Thymus (tissue), 14 donors: Measurements from ENCODE around the gene SLC41A3. TPM values are rescaled to one million over a fixed set of nuclear protein-coding genes. Genes with fewer than 3 reads are reported as not detected.

Source experiments
- DNase-seq, 9 donors: peaks; one replicate each; pipeline ENCODE4 v3.0.0-alpha.2; 2013; ENCODE audit warnings: low spot score in 9 of 9, low read depth in 6 of 9, missing footprints in 1 of 9
- H3K27ac ChIP-seq, 2 donors: one replicate each; pipeline ENCODE4 v1.5.1; 2013; ENCODE audit warnings: control low read depth in 1 of 2, low read depth in 1 of 2, low read length in 1 of 2, mild to moderate bottlenecking in 1 of 2, moderate library complexity in 1 of 2
- H3K27me3 ChIP-seq, 2 donors: one replicate each; pipeline ENCODE4 v1.5.1; 2013; ENCODE audit warnings: low read length in 1 of 2; ENCODE audit not compliant: control insufficient read depth in 2 of 2, insufficient read depth in 1 of 2
- H3K36me3 ChIP-seq, 2 donors: one replicate each; pipeline ENCODE4 v1.5.1; 2013; ENCODE audit warnings: low read length in 1 of 2, mild to moderate bottlenecking in 1 of 2, moderate library complexity in 1 of 2; ENCODE audit not compliant: control insufficient read depth in 2 of 2, insufficient read depth in 2 of 2
- H3K4me1 ChIP-seq, 2 donors: one replicate each; pipeline ENCODE4 v1.5.1; 2013; ENCODE audit warnings: low read length in 2 of 2; ENCODE audit not compliant: control insufficient read depth in 2 of 2, insufficient read depth in 2 of 2
- H3K4me3 ChIP-seq, 2 donors: one replicate each; pipeline ENCODE4 v1.5.1; 2013; ENCODE audit warnings: low read length in 2 of 2, control low read depth in 1 of 2, mild to moderate bottlenecking in 1 of 2
- H3K9me3 ChIP-seq, 2 donors: one replicate each; pipeline ENCODE4 v1.5.1; 2013; ENCODE audit warnings: low read length in 1 of 2, mild to moderate bottlenecking in 1 of 2; ENCODE audit not compliant: control insufficient read depth in 2 of 2, insufficient read depth in 1 of 2
- WGBS: extraction: QIAGEN DNeasy Blood & Tissue Kit; methylation state at CpG from one replicate; pipeline ENCODE4 v1.1.7; 2013; 5-methylcytosine and 5-hydroxymethylcytosine counted together
- long read RNA-seq, 10 donors: transcript quantifications; one replicate each; lab custom pipeline, GENCODE V29; 2026
- polyA plus RNA-seq: library from polyadenylated mRNA; stranded (reverse); fragments of 200-250 nt; gene quantifications from one replicate; pipeline ENCODE4 v1.2.3, GENCODE V29; 2013
- total RNA-seq: library from RNA; stranded (reverse); fragments of 120-200 nt; gene quantifications from one replicate; pipeline ENCODE4 v1.2.4, GENCODE V29; 2013
- donor health status: healthy.

Gene SLC41A3
- total RNA-seq (31.3 TPM), polyA plus RNA-seq (33.5 TPM)
- long read RNA-seq, donor 1: 0 reads
- long read RNA-seq, donor 2, transcript SLC41A3-208 (6 exons, 2,351 nt): major isoform, 19 of 47 reads
- long read RNA-seq, donor 2, transcript SLC41A3-203 (11 exons, 2,169 nt): minor isoform, 11 of 47 reads
- long read RNA-seq, donor 2, partial matches to known transcripts: 14 of 47 reads
- long read RNA-seq, donor 2, other reads (novel, unspliced or antisense): 0 of 47 reads
- long read RNA-seq, donor 3, transcript SLC41A3-203 (11 exons, 2,169 nt): major isoform, 12 of 20 reads
- long read RNA-seq, donor 3, transcript SLC41A3-208 (6 exons, 2,351 nt): minor isoform, 5 of 20 reads
- long read RNA-seq, donor 3, partial matches to known transcripts: 0 of 20 reads
- long read RNA-seq, donor 3, other reads (novel, unspliced or antisense): 0 of 20 reads
- long read RNA-seq, donor 4, partial matches to known transcripts: 0 of 9 reads
- long read RNA-seq, donor 4, other reads (novel, unspliced or antisense): 0 of 9 reads
- long read RNA-seq, donor 5, transcript SLC41A3-203 (11 exons, 2,169 nt): major isoform, 10 of 24 reads
- long read RNA-seq, donor 5, partial matches to known transcripts: 0 of 24 reads
- long read RNA-seq, donor 5, other reads (novel, unspliced or antisense): 7 of 24 reads
- long read RNA-seq, donor 6, transcript SLC41A3-208 (6 exons, 2,351 nt): minor isoform, 10 of 26 reads
- long read RNA-seq, donor 6, transcript SLC41A3-203 (11 exons, 2,169 nt): major isoform, 12 of 26 reads
- long read RNA-seq, donor 6, partial matches to known transcripts: 0 of 26 reads
- long read RNA-seq, donor 6, other reads (novel, unspliced or antisense): 0 of 26 reads
- long read RNA-seq, donor 7, transcript SLC41A3-203 (11 exons, 2,169 nt): major isoform, 5 of 11 reads
- long read RNA-seq, donor 7, partial matches to known transcripts: 0 of 11 reads
- long read RNA-seq, donor 7, other reads (novel, unspliced or antisense): 0 of 11 reads
- long read RNA-seq, donor 8, partial matches to known transcripts: 0 of 11 reads
- long read RNA-seq, donor 8, other reads (novel, unspliced or antisense): 0 of 11 reads
- long read RNA-seq, donor 9, partial matches to known transcripts: 0 of 6 reads
- long read RNA-seq, donor 9, other reads (novel, unspliced or antisense): 0 of 6 reads
- long read RNA-seq, donor 10, partial matches to known transcripts: 5 of 11 reads
- long read RNA-seq, donor 10, other reads (novel, unspliced or antisense): 0 of 11 reads

- DNase-seq: peak; percentile 32 to 90 (median 76)
- Histone ChIP-seq H3K27me3 (no peaks in the 10 kb centered on the region), H3K27ac (peak within 1 kb of the TSS; percentile 44 to 92), H3K36me3 (no peaks in the 10 kb centered on the region), H3K4me3 (peak within 1 kb of the TSS; percentile 53 to 90), H3K4me1 (peaks cover 11 to 13% of the 10 kb centered on the region in 2 donors), H3K9me3 (peaks cover 0 to 4% of the 10 kb centered on the region in 2 donors)
- WGBS: 1% methylated on average over 72 of the region's 72 CpGs
Observed at GRCh38 chr3:126083913-126084767, at the start of gene SLC41A3. TSS of gene SLC41A3 (minus strand) at chr3:126084124. CDS start at chr3:126068219, 15,905 bp downstream.

- Histone ChIP-seq H3K4me3 (no peak overlapping the region), H3K9me3 (no peaks in the 10 kb centered on the region), H3K36me3 (no peaks in the 10 kb centered on the region), H3K4me1 (no peaks in the 10 kb centered on the region), H3K27ac (no peak overlapping the region), H3K27me3 (peaks cover 0 to 15% of the 10 kb centered on the region in 2 donors)
- 87% methylated on average over 6 of the region's 6 CpGs for WGBS
- DNase-seq: no peak
Observed at GRCh38 chr3:126133606-126134005, 49.7 kb upstream of the SLC41A3 start.

- no peak for DNase-seq
- H3K27ac ChIP-seq: no peak overlapping the region
- no peaks in the 10 kb centered on the region for H3K36me3 ChIP-seq
- H3K9me3 ChIP-seq: no peaks in the 10 kb centered on the region
- H3K27me3 ChIP-seq: peaks cover 0 to 15% of the 10 kb centered on the region in 2 donors
- H3K4me3 ChIP-seq: no peak overlapping the region
- WGBS: 88% methylated on average over 14 of the region's 14 CpGs
- H3K4me1 ChIP-seq: no peaks in the 10 kb centered on the region
Observed at GRCh38 chr3:126132751-126133511, 49.0 kb upstream of the SLC41A3 start.

- H3K9me3 ChIP-seq: no peaks in the 10 kb centered on the region
- H3K4me3 ChIP-seq: no peak overlapping the region
- 89% methylated on average over 16 of the region's 16 CpGs for WGBS
- no peak for DNase-seq
- H3K27ac ChIP-seq: no peak overlapping the region
- H3K27me3 ChIP-seq: peaks cover 0 to 15% of the 10 kb centered on the region in 2 donors
- H3K36me3 ChIP-seq: no peaks in the 10 kb centered on the region
- H3K4me1 ChIP-seq: no peaks in the 10 kb centered on the region
Observed at GRCh38 chr3:126131881-126132750, 48.2 kb upstream of the SLC41A3 start.

- H3K4me3 ChIP-seq: no peak overlapping the region
- WGBS: 93% methylated on average over 19 of the region's 19 CpGs
- no peak for DNase-seq
- no peaks in the 10 kb centered on the region for H3K4me1 ChIP-seq
- peaks cover 0 to 15% of the 10 kb centered on the region in 2 donors for H3K27me3 ChIP-seq
- no peaks in the 10 kb centered on the region for H3K9me3 ChIP-seq
- H3K36me3 ChIP-seq: no peaks in the 10 kb centered on the region
- no peak overlapping the region for H3K27ac ChIP-seq
Observed at GRCh38 chr3:126130981-126131745, 47.2 kb upstream of the SLC41A3 start.

GRCh38 chr3:126130081-126130855 lies 46.3 kb upstream of the SLC41A3 start:
- no peak overlapping the region for H3K27ac ChIP-seq
- WGBS: 71% methylated on average over 15 of the region's 15 CpGs

More at GRCh38 chr3:126130081-126130855, 46.3 kb upstream of the SLC41A3 start:
- Histone ChIP-seq H3K36me3 (no peaks in the 10 kb centered on the region), H3K4me3 (no peak overlapping the region), H3K9me3 (no peaks in the 10 kb centered on the region), H3K4me1 (no peaks in the 10 kb centered on the region), H3K27me3 (peaks cover 0 to 14% of the 10 kb centered on the region in 2 donors)
- no peak for DNase-seq
